Smooth muscle cell (in vitro differentiated cells): ENCODE measurements around the gene TMEM132C. TPM values are rescaled to one million over a fixed set of nuclear protein-coding genes. Genes with fewer than 3 reads are reported as not detected.

Experiments used
- DNase-seq: peaks from one replicate; lab custom pipeline; 2025; ENCODE audit not compliant: unreplicated experiment; lab: John Stamatoyannopoulos, UW
- H2AFZ ChIP-seq: fragments of 200-600 bp; sonication (generic); 2 replicates; pipeline ENCODE4 v1.6.0; 2016; ENCODE audit warnings: antibody characterized with exemption, low read depth, mild to moderate bottlenecking
- H3F3A ChIP-seq: fragments of 200-600 bp; sonication (generic); 2 replicates; pipeline ENCODE4 v1.6.0; 2017; ENCODE audit warnings: antibody characterized with exemption, low read depth
- H3K27ac ChIP-seq: fragments of 200-600 bp; sonication (generic); 2 replicates; pipeline ENCODE4 v1.5.1; 2016; ENCODE audit warnings: low read depth, mild to moderate bottlenecking
- H3K27me3 ChIP-seq: fragments of 200-600 bp; sonication (generic); 2 replicates; pipeline ENCODE4 v1.6.1; 2016; ENCODE audit warnings: low read depth, mild to moderate bottlenecking
- H3K36me3 ChIP-seq: fragments of 200-600 bp; sonication (generic); 2 replicates; pipeline ENCODE4 v1.5.1; 2016; ENCODE audit warnings: low read depth
- H3K4me1 ChIP-seq: fragments of 200-600 bp; sonication (generic); 2 replicates; pipeline ENCODE4 v1.5.1; 2016; ENCODE audit warnings: low read depth
- H3K4me2 ChIP-seq: fragments of 200-600 bp; sonication (generic); 2 replicates; pipeline ENCODE4 v1.6.0; 2016; ENCODE audit warnings: mild to moderate bottlenecking
- H3K4me3 ChIP-seq: fragments of 200-600 bp; sonication (generic); 2 replicates; pipeline ENCODE4 v1.5.1; 2016; ENCODE audit warnings: mild to moderate bottlenecking
- H3K79me2 ChIP-seq: fragments of 200-600 bp; sonication (generic); 2 replicates; pipeline ENCODE4 v1.6.0; 2016; ENCODE audit warnings: low read depth, mild to moderate bottlenecking
- H3K9ac ChIP-seq: fragments of 200-600 bp; sonication (generic); 2 replicates; pipeline ENCODE4 v1.6.0; 2016; ENCODE audit warnings: low read depth
- H3K9me3 ChIP-seq: fragments of 200-600 bp; sonication (generic); replicated peaks from 2 replicates; pipeline ENCODE4 v1.5.1; 2016; ENCODE audit warnings: low read depth
- H4K20me1 ChIP-seq: fragments of 200-600 bp; sonication (generic); 2 replicates; pipeline ENCODE4 v1.6.0; 2016; ENCODE audit warnings: low read depth
- CTCF ChIP-seq: fragments of 200-600 bp; sonication (generic); IDR thresholded peaks from 2 replicates; pipeline ENCODE4 v1.5.1; 2017; ENCODE audit warnings: borderline replicate concordance, mild to moderate bottlenecking, antibody characterized with exemption; ENCODE audit not compliant: insufficient read depth, poor library complexity, severe bottlenecking
- WGBS: methylation state at CpG from one replicate; pipeline ENCODE4 v1.1.7; 2016; ENCODE audit warnings: low lambda C conversion rate; 5-methylcytosine and 5-hydroxymethylcytosine counted together
- polyA plus RNA-seq: library from polyadenylated mRNA; unstranded; fragments of >200 nt; fragmentation: Nextera tagmentation; extraction: Ambion mirVana; gene quantifications from 2 replicates; pipeline ENCODE4 v1.2.1, GENCODE V29; 2016
- total RNA-seq: library from RNA; depleted of rRNA; stranded (reverse); fragments of >200 nt; gene quantifications from 2 replicates; pipeline ENCODE4 v1.2.3, GENCODE V29; 2014

Gene TMEM132C
- total and polyA plus RNA-seq, 2 experiments from 2014 or later: 0.49 to 0.77 TPM

GRCh38 chr12:128236525-128236924 is 30.4 kb upstream of the TMEM132C start:
- Histone ChIP-seq H3K79me2 (no peaks in the 10 kb centered on the region), H3K36me3 (no peaks in the 10 kb centered on the region), H2AFZ (no peak overlapping the region), H4K20me1 (no peaks in the 10 kb centered on the region), H3K4me1 (no peaks in the 10 kb centered on the region), H3K9ac (no peak overlapping the region), H3F3A (no peaks in the 10 kb centered on the region), H3K27me3 (peaks cover 7% of the 10 kb centered on the region), H3K27ac (no peak overlapping the region), H3K9me3 (no peaks in the 10 kb centered on the region), H3K4me3 (no peak overlapping the region), H3K4me2 (no peak overlapping the region)
- 89% methylated on average over 1 of the region's 1 CpG for WGBS
- TF ChIP-seq CTCF: no peak
- DNase-seq: no peak

GRCh38 chr12:128240745-128241144 is 26.2 kb upstream of the TMEM132C start:
- Histone ChIP-seq H3K4me1 (no peaks in the 10 kb centered on the region), H3K79me2 (no peaks in the 10 kb centered on the region), H3K9ac (no peak overlapping the region), H3K4me3 (no peak overlapping the region), H3K9me3 (no peaks in the 10 kb centered on the region), H3F3A (no peaks in the 10 kb centered on the region), H3K27ac (no peak overlapping the region), H3K27me3 (peaks cover 7% of the 10 kb centered on the region), H2AFZ (no peak overlapping the region), H3K4me2 (no peak overlapping the region), H3K36me3 (no peaks in the 10 kb centered on the region), H4K20me1 (no peaks in the 10 kb centered on the region)
- TF ChIP-seq CTCF: no peak
- DNase-seq: no peak
- 77% methylated on average over 2 of the region's 2 CpGs for WGBS

DNA sequence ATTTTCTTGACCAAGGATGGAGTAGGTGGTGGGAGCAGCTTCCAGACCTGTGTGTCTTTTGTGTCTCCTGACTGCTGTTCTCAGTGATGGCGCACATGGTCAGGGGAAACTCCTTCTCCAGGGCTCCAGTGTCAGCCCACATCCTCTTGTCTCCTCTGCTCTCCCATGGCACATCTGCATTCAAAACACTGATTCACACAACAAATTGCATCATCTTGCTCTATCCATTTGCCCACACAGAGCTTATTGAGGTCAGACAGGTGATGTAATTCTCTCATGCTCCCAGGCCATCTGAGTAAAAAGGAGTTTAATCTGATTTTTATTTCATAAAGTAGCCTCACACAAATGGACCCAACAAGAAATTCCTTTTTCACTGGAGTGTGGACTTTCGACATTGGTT is 21.8 kb upstream of the TMEM132C start:
- no peaks in the 10 kb centered on the region for H3F3A ChIP-seq
- no peak for TF ChIP-seq CTCF
- no peaks in the 10 kb centered on the region for H3K4me1 ChIP-seq

GRCh38 chr12:128245905-128246304 is 21.1 kb upstream of the TMEM132C start:
- no peak for DNase-seq
- TF ChIP-seq CTCF: no peak
- no peaks in the 10 kb centered on the region for H4K20me1 ChIP-seq
- 35% methylated on average over 7 of the region's 7 CpGs for WGBS
- no peak overlapping the region for H3K27ac ChIP-seq
- no peaks in the 10 kb centered on the region for H3K27me3 ChIP-seq
- H3K4me1 ChIP-seq: no peaks in the 10 kb centered on the region
- no peaks in the 10 kb centered on the region for H3F3A ChIP-seq
- no peak overlapping the region for H3K4me3 ChIP-seq
- H3K36me3 ChIP-seq: no peaks in the 10 kb centered on the region
- no peaks in the 10 kb centered on the region for H3K79me2 ChIP-seq
- H3K4me2 ChIP-seq: no peak overlapping the region
- H3K9me3 ChIP-seq: no peaks in the 10 kb centered on the region
- no peak overlapping the region for H2AFZ ChIP-seq
- no peak overlapping the region for H3K9ac ChIP-seq

More for the DNA sequence above, 21.8 kb upstream of the TMEM132C start:
- no peak overlapping the region for H3K27ac ChIP-seq
- no peak overlapping the region for H3K9ac ChIP-seq
- no peaks in the 10 kb centered on the region for H3K36me3 ChIP-seq
- H4K20me1 ChIP-seq: no peaks in the 10 kb centered on the region
- H2AFZ ChIP-seq: no peak overlapping the region
- H3K4me2 ChIP-seq: no peak overlapping the region
- no peaks in the 10 kb centered on the region for H3K27me3 ChIP-seq
- H3K79me2 ChIP-seq: no peaks in the 10 kb centered on the region
- WGBS: 85% methylated on average over 2 of the region's 2 CpGs
- no peaks in the 10 kb centered on the region for H3K9me3 ChIP-seq
- DNase-seq: no peak
- H3K4me3 ChIP-seq: no peak overlapping the region
